Ishikawa (cell line): ENCODE data around the gene ADSL.

ENCODE experiments used
- CEBPB ChIP-seq: IDR thresholded peaks from 2 replicates; pipeline ENCODE4 v1.6.1; 2012
- CREB1 ChIP-seq: IDR thresholded peaks from 2 replicates; pipeline ENCODE4 v1.6.1; 2012; ENCODE audit warnings: low read depth
- EGR1 ChIP-seq: IDR thresholded peaks from 2 replicates; pipeline ENCODE4 v1.6.1; 2012
- EP300 ChIP-seq: IDR thresholded peaks from 2 replicates; pipeline ENCODE4 v1.6.1; 2012; ENCODE audit warnings: borderline replicate concordance
- FOXM1 ChIP-seq: IDR thresholded peaks from 2 replicates; pipeline ENCODE4 v1.6.1; 2012; ENCODE audit warnings: low read depth, borderline replicate concordance
- MAX ChIP-seq: IDR thresholded peaks from 2 replicates; pipeline ENCODE4 v1.6.1; 2012
- NFIC ChIP-seq: IDR thresholded peaks from 2 replicates; pipeline ENCODE4 v1.6.1; 2012
- RAD21 ChIP-seq: IDR thresholded peaks from 2 replicates; pipeline ENCODE4 v1.6.1; 2012; ENCODE audit warnings: low read depth
- REST ChIP-seq: IDR thresholded peaks from 2 replicates; pipeline ENCODE4 v1.6.1; 2012; ENCODE audit warnings: low read depth, mild to moderate bottlenecking
- TAF1 ChIP-seq: IDR thresholded peaks from 2 replicates; pipeline ENCODE4 v1.6.1; 2012; ENCODE audit warnings: low read depth, mild to moderate bottlenecking
- TCF12 ChIP-seq: IDR thresholded peaks from 2 replicates; pipeline ENCODE4 v1.6.1; 2012; ENCODE audit warnings: low read depth
- TEAD4 ChIP-seq: IDR thresholded peaks from 2 replicates; pipeline ENCODE4 v1.6.1; 2012
- USF1 ChIP-seq: IDR thresholded peaks from 2 replicates; pipeline ENCODE4 v1.6.1; 2012
- YY1 ChIP-seq: IDR thresholded peaks from 2 replicates; pipeline ENCODE4 v1.6.1; 2012; ENCODE audit warnings: low read depth
- ZBTB7A ChIP-seq: IDR thresholded peaks from 2 replicates; pipeline ENCODE4 v1.6.1; 2012; ENCODE audit warnings: low read depth

The ADSL gene

GRCh38 chr22:40416636-40417035 lies 70.3 kb downstream of the ADSL start:
- TF ChIP-seq NFIC (no peak), TCF12 (no peak), CEBPB (no peak), USF1 (no peak), TEAD4 (no peak)

GRCh38 chr22:40417041-40417440 lies 70.7 kb downstream of the ADSL start:
- TF ChIP-seq YY1 (no peak), USF1 (no peak), FOXM1 (no peak), TCF12 (no peak), CREB1 (no peak), NFIC (no peak), CEBPB (no peak), TEAD4 (no peak), EGR1 (no peak), MAX (no peak), ZBTB7A (no peak)

GRCh38 chr22:40417881-40418280 lies 71.6 kb downstream of the ADSL start:
- TF ChIP-seq FOXM1 (no peak), ZBTB7A (no peak), EP300 (no peak), CEBPB (no peak), YY1 (no peak), CREB1 (no peak), TCF12 (no peak)

- no peak for TF ChIP-seq MAX
- no peak for TF ChIP-seq EGR1
- TF ChIP-seq CREB1 = no peak
- TF ChIP-seq ZBTB7A = no peak
- TF ChIP-seq CEBPB = no peak
- no peak for TF ChIP-seq REST
- TF ChIP-seq TAF1 = no peak
- no peak for TF ChIP-seq YY1
- TF ChIP-seq EP300 = no peak
- TF ChIP-seq NFIC = no peak
Measured at GRCh38 chr22:40418366-40419201, 72.3 kb downstream of the ADSL start.

GRCh38 chr22:40419718-40420117 lies 73.4 kb downstream of the ADSL start:
- TF ChIP-seq EGR1 (no peak), ZBTB7A (no peak), EP300 (no peak), CEBPB (no peak), RAD21 (no peak), TCF12 (no peak), MAX (no peak), YY1 (no peak), TAF1 (no peak), REST (no peak), CREB1 (no peak), USF1 (no peak), FOXM1 (no peak), NFIC (no peak), TEAD4 (no peak)
